ENCODE data around the gene VAMP4.
"Not testable (repeated sequence)": the region's sequence is repeated elsewhere in the genome, so short reads cannot be mapped to it uniquely, and the experiment has no call there.

GRCh38 chr1:171723180-171723579, 18.7 kb downstream of the VAMP4 start:
- TF ChIP-seq CTCF, POLR2A (IDR thresholded peaks at IDR 0.05): not testable (repeated sequence)
